ENCODE data around the gene GLG1. TPM values are rescaled to one million over a fixed set of nuclear protein-coding genes. Genes with fewer than 3 reads are reported as not detected.
A peak's percentile ranks its signal among the peaks of the same experiment; 100 is the strongest.
"Not testable (repeated sequence)": the region's sequence is repeated elsewhere in the genome, so short reads cannot be mapped to it uniquely, and the experiment has no call there.

The GLG1 gene
- 100 to 1,000 TPM; 102 to 123 TPM for total RNA-seq

DNA sequence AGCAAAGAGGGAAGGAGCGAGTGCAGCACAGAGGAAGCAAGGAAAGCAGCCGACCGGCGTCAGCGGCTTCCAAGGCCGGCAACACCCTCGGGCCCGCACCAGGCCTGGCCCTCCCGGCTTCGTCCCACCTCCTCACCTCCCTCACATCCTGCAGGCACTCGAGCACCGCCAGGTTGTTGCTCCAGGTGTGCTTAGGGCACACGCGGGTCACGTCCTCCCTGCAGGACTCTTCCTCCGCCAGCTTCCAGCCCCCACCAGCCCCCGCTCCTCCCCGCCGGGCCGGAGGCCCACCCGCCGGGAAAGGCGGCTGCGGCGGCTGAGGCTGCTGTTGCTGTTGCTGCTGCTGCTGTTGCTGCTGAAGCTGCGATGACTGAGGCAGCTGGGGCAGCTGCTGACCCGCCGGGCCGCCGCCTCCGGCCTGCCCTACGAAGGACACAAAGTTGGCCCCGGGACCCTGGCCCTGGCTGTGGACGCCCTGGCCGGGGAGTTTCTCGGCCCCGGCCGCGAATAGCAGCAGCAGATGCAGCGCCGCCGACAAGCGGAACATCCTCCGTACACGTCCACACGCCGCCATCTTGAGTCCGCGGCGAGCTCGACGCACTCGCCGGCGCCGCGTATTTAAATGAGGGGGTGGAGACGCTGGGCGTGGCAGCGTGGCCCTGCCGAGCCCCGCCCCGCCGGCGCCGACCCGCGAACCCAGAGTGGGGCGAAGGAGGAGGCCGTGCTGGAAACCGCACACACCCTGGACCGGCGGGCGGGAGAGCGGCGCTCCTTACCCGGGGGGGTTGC, at the start of gene GLG1:
Gene GLG1, minus strand, starts transcription at position 594 of the 789 bp plus-strand sequence. Its CDS starts 20 bp downstream, at position 574.
- no peaks in the 10 kb centered on the region for H3K36me3 ChIP-seq
- H3K9me3 ChIP-seq = no peaks in the 10 kb centered on the region
- peak within 1 kb of the TSS; percentile 95 to 96 for H3K27ac ChIP-seq
- peak; percentile 88 for DNase-seq (ENCODE audit: low spot score)
- no peaks in the 10 kb centered on the region for H3K27me3 ChIP-seq
- H3K4me1 ChIP-seq = peaks cover 0 to 29% of the 10 kb centered on the region in 2 donors
- TF ChIP-seq, protein P1, sequence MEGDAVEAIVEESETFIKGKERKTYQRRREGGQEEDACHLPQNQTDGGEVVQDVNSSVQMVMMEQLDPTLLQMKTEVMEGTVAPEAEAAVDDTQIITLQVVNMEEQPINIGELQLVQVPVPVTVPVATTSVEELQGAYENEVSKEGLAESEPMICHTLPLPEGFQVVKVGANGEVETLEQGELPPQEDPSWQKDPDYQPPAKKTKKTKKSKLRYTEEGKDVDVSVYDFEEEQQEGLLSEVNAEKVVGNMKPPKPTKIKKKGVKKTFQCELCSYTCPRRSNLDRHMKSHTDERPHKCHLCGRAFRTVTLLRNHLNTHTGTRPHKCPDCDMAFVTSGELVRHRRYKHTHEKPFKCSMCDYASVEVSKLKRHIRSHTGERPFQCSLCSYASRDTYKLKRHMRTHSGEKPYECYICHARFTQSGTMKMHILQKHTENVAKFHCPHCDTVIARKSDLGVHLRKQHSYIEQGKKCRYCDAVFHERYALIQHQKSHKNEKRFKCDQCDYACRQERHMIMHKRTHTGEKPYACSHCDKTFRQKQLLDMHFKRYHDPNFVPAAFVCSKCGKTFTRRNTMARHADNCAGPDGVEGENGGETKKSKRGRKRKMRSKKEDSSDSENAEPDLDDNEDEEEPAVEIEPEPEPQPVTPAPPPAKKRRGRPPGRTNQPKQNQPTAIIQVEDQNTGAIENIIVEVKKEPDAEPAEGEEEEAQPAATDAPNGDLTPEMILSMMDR (IDR thresholded peaks at IDR 0.05) = no peak
- peak within 1 kb of the TSS; percentile 83 to 93 for H3K4me3 ChIP-seq

DNA sequence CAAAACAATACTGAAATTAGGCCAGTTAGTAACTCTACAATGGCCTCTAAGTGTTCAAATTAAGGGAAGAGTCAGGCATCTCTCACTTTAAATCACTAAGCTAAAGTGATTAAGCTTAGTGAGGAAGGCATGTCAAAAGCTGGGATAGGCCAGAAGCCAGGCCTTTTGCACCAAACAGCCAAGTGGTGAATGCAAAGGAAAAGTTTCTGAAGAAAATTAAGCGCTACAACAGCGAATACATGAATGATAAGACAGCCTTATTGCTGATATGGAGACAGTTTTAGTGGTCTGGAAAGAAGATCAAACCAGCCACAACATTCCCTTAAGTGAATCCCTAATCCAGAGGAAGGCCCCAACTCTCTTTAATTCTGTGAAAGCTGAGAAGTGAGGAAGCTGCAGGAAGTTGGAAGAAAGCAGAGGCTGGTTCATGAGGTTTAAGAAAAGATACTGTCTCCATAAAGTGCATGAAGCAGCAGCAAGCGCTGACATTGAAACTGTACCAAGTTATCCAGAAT, 47.7 kb upstream of the GLG1 start:
- Histone ChIP-seq H3K27me3 (no peaks in the 10 kb centered on the region), H3K36me3 (peaks cover 40% of the 10 kb centered on the region), H3K4me1 (peaks cover 0 to 8% of the 10 kb centered on the region in 2 donors), H3K4me3 (no peak overlapping the region), H3K9me3 (no peaks in the 10 kb centered on the region), H3K27ac (no peak overlapping the region)
- no peak for DNase-seq (ENCODE audit: low spot score)
- TF ChIP-seq, protein P1 (IDR thresholded peaks at IDR 0.05) = no peak

DNA sequence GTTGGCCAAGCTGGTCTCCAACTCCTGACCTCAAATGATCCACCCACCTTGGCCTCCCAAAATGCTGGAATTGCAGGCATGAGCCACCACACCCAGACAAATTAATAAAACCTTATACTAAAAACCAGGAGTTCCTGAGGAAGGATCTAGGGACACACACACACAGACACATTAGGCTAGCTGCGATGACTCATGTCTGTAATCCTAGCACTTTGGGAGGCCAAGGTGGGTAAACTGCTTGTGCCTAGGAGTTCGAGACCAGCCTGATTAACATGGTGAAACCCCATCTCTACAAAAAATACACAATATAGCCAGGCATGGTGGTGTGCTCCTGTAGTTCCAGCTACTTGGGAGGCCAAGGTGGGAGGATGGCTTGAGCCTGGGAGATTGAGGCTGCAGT, 46.0 kb upstream of the GLG1 start:
- H3K27me3 ChIP-seq; H3K4me3 ChIP-seq; H3K9me3 ChIP-seq; DNase-seq (ENCODE audit: low spot score); H3K27ac ChIP-seq; H3K4me1 ChIP-seq: not testable (repeated sequence)
- H3K36me3 ChIP-seq = peaks cover 45% of the 10 kb centered on the region

DNA sequence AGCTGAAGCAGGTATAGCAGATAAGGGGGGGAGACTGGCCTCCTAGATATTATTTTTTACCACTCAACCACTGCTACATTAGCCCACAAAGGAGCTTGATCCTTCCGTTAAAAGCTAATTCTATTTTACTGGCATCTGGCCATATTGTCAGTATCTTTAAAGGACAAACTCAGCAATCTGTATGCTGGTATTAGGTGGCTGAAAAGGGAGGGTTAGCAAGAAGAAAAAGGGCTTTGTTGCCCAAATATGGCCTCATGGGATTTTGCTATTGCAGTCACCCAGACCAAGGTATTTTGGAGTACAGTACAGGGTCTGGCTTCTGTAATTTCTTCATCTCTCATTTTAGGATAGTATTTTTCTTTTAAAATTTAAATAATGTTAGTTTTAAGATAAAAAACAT, 45.3 kb upstream of the GLG1 start:
- peaks cover 51% of the 10 kb centered on the region for H3K36me3 ChIP-seq

DNA sequence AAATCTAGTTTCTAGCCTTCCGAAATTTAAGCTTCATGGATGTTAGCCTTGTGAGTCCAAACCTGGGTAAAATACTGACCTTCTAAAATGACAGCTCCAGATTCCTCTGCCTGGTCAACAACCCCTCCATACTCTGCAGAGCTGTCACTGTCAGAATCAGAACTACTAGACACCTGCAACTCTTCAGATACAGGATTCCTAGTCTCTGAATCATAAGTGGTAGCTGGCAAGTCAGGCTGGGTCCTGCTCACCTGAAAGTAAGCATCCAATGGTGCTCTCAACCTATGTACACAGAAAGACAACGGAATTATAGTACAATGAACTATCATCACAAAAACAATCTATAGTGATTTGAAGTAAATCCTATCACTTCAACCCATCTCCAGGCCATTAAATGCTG, 44.9 kb upstream of the GLG1 start:
- H3K27me3 ChIP-seq = no peaks in the 10 kb centered on the region
- no peaks in the 10 kb centered on the region for H3K4me1 ChIP-seq
- no peak for DNase-seq (ENCODE audit: low spot score)
- peaks cover 53% of the 10 kb centered on the region for H3K36me3 ChIP-seq
- TF ChIP-seq, protein P1 (IDR thresholded peaks at IDR 0.05) = no peak
- no peak overlapping the region for H3K4me3 ChIP-seq
- H3K9me3 ChIP-seq = no peaks in the 10 kb centered on the region
- no peak overlapping the region for H3K27ac ChIP-seq

More for the DNA sequence above, 45.3 kb upstream of the GLG1 start:
- Histone ChIP-seq H3K9me3 (no peaks in the 10 kb centered on the region), H3K27me3 (no peaks in the 10 kb centered on the region), H3K27ac (no peak overlapping the region), H3K4me1 (no peaks in the 10 kb centered on the region), H3K4me3 (no peak overlapping the region)
- TF ChIP-seq, protein P1 (IDR thresholded peaks at IDR 0.05) = no peak
- DNase-seq (ENCODE audit: low spot score) = no peak

DNA sequence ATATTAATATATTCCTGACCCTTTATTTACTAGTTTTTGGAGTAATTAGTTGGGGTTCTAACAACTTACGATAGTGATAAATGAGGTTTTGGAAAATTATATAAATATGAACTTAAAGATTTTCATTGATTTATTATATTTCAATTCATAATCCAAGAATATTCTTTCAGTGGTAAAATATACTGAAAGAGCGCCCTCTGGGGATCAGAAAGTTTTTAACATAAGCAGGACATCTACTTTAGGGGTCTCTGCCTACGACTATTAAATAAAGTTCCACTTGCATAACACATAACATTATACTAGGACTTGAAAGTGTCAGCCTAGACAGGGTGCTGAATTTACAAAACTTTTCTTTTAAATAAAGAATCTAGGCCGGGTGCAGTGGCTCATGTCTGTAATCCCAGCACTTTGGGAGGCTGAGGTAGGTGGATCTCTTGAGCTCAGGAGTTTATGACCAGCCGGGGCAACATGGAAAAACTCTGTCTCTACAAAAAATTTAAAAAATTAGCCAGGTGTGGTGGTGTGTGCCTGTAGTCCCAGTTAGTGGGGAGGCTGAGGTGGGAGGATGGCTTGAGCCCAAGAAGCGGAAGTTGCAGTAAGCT, 44.2 kb upstream of the GLG1 start:
- H3K27ac ChIP-seq = no peak overlapping the region
- no peaks in the 10 kb centered on the region for H3K27me3 ChIP-seq
- no peak for DNase-seq (ENCODE audit: low spot score)
- no peaks in the 10 kb centered on the region for H3K4me1 ChIP-seq
- H3K4me3 ChIP-seq = no peak overlapping the region
- TF ChIP-seq, protein P1 (IDR thresholded peaks at IDR 0.05) = peak in 1 of 2 donors; percentile 52
- H3K9me3 ChIP-seq = no peaks in the 10 kb centered on the region
- peaks cover 48% of the 10 kb centered on the region for H3K36me3 ChIP-seq
